NCI-H1930 (cell line): Measurements from ENCODE around the gene PLCXD3.
"Not testable (repeated sequence)": the region's sequence is repeated elsewhere in the genome, so short reads cannot be mapped to it uniquely, and the experiment has no call there.

Source experiments
- DNase-seq, 2 experiments: peaks; one replicate each; lab custom pipeline; 2025; lab: John Stamatoyannopoulos, UW

The PLCXD3 gene

GRCh38 chr5:41510176-41510831 is at the start of gene PLCXD3:
PLCXD3 (minus strand) TSS chr5:41510601; CDS start chr5:41510526, 75 bp downstream.
- peak; percentile 58 to 61 for DNase-seq

- no peak for DNase-seq
These were observed 48.8 kb upstream of the PLCXD3 start for GRCh38 chr5:41559184-41559583.

- no peak for DNase-seq
These were observed 47.9 kb upstream of the PLCXD3 start for GRCh38 chr5:41558295-41558694.

- DNase-seq = no peak
These were observed 37.6 kb upstream of the PLCXD3 start for GRCh38 chr5:41547991-41548390.

- no peak for DNase-seq
These were observed 31.8 kb upstream of the PLCXD3 start for GRCh38 chr5:41542183-41542582.

GRCh38 chr5:41539454-41539853 is 29.1 kb upstream of the PLCXD3 start:
- no peak for DNase-seq

- no peak for DNase-seq
These were observed 27.2 kb upstream of the PLCXD3 start for GRCh38 chr5:41537581-41537980.

- DNase-seq = no peak
These were observed 22.1 kb upstream of the PLCXD3 start for GRCh38 chr5:41532485-41532884.

GRCh38 chr5:41527201-41527779 is 16.9 kb upstream of the PLCXD3 start:
- DNase-seq = no peak

GRCh38 chr5:41526699-41527098 is 16.3 kb upstream of the PLCXD3 start:
- DNase-seq = no peak

- peak in 1 of 2 experiments; percentile 3 for DNase-seq
These were observed 13.8 kb upstream of the PLCXD3 start for GRCh38 chr5:41524174-41524573.

- no peak for DNase-seq
These were observed 11.9 kb upstream of the PLCXD3 start for GRCh38 chr5:41522193-41522786.

GRCh38 chr5:41519801-41520200 is 9.4 kb upstream of the PLCXD3 start:
- DNase-seq = no peak

- DNase-seq = no peak
These were observed 7.5 kb upstream of the PLCXD3 start for GRCh38 chr5:41517909-41518308.

- DNase-seq = no peak
These were observed 840 bp upstream of the PLCXD3 start for GRCh38 chr5:41511241-41511640.

- DNase-seq = no peak
These were observed 814 bp downstream of the PLCXD3 start for GRCh38 chr5:41509399-41510175.

GRCh38 chr5:41508696-41509398 is 1.6 kb downstream of the PLCXD3 start:
- no peak for DNase-seq

GRCh38 chr5:41508186-41508585 is 2.2 kb downstream of the PLCXD3 start:
- no peak for DNase-seq

- peak; percentile 34 to 68 for DNase-seq
These were observed 2.9 kb downstream of the PLCXD3 start for GRCh38 chr5:41507501-41507900.

GRCh38 chr5:41503860-41504259 is 6.5 kb downstream of the PLCXD3 start:
- no peak for DNase-seq

GRCh38 chr5:41503310-41503709 is 7.1 kb downstream of the PLCXD3 start:
- no peak for DNase-seq

GRCh38 chr5:41493490-41494126 is 16.8 kb downstream of the PLCXD3 start:
- DNase-seq = not testable (repeated sequence)
